Sciatic nerve (tissue), 2 donors: Measurements from ENCODE around the gene EML3. TPM values are rescaled to one million over a fixed set of nuclear protein-coding genes. Genes with fewer than 3 reads are reported as not detected.
"Not testable (repeated sequence)": the region's sequence is repeated elsewhere in the genome, so short reads cannot be mapped to it uniquely, and the experiment has no call there.

Experiments used
- ATAC-seq: fragments of 200-7000 bp; cut with Tn5 transposase; one replicate; pipeline ENCODE4 v1.9.1; 2020; ENCODE audit warnings: mild to moderate bottlenecking, moderate library complexity
- DNase-seq: peaks from one replicate; pipeline ENCODE4 v3.0.0-alpha.2; 2020; ENCODE audit warnings: low spot score
- intact Hi-C: fragments of 100-400 bp; cut with DNase I; formaldehyde crosslinking; loops from one replicate; pipeline ENCODE4 v1.14.2; 2022
- total RNA-seq: library from RNA; stranded (reverse); fragmentation: NEBNext Ultra II Directional; extraction: Animal tissue kit (Norgen Biotek cat#: 25700); gene quantifications from one replicate; pipeline ENCODE4 v1.2.1, GENCODE V29; 2021
- donor health status: DM: no; HTN: no; CAD: no.
- donor health status: DM: no; HTN: no; CAD: no.

EML3 gene, protein sequence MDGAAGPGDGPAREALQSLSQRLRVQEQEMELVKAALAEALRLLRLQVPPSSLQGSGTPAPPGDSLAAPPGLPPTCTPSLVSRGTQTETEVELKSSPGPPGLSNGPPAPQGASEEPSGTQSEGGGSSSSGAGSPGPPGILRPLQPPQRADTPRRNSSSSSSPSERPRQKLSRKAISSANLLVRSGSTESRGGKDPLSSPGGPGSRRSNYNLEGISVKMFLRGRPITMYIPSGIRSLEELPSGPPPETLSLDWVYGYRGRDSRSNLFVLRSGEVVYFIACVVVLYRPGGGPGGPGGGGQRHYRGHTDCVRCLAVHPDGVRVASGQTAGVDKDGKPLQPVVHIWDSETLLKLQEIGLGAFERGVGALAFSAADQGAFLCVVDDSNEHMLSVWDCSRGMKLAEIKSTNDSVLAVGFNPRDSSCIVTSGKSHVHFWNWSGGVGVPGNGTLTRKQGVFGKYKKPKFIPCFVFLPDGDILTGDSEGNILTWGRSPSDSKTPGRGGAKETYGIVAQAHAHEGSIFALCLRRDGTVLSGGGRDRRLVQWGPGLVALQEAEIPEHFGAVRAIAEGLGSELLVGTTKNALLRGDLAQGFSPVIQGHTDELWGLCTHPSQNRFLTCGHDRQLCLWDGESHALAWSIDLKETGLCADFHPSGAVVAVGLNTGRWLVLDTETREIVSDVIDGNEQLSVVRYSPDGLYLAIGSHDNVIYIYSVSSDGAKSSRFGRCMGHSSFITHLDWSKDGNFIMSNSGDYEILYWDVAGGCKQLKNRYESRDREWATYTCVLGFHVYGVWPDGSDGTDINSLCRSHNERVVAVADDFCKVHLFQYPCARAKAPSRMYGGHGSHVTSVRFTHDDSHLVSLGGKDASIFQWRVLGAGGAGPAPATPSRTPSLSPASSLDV
- 113 TPM for total RNA-seq

DNA sequence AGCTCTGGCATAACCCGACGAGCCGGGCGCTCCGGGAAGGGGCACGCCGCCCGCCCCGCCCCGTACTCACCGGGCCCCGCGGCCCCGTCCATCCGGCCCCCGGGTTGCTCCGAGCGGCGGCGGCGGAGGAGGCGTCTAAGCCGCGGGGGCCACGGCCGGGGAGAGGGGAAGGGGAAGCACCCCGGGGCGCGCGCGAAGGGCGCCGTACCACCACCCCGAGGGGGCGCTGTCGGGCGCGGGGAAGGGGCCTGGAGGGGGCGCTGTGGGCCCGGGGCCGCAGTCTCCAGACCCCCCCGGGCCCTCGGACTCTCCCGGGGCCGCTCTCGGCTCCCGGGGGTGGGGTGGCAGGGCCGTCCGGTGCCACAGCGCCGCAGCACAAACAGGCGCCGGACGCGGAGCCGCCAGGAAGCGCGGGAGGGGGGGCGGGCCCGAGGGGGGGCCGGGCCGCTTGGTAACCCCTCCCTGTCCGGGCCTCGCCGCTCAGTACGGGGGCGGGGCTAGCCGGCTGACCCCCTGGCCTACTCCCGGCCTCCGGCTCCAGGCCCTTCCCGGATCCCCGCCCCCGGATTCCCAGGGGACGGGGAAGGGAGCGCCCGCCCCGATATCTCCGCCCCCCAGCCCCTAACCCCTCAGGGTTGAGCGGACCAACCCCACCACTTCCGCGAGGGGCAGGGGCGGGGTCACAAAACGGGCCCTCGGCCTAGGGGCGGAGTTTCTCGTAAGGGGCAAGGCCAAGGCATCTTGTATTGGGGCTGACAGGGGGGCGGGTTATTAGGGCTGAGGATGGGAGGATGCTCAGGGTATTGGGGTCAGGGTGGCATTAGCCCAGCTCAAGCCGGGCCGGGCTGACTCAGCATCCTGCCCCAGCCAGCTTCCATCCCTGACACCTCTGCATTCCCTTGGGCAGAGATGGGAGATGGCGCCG is at the start of gene EML3, which contains the start of gene ROM1:
EML3 (minus strand) TSS at position 410 of the 925 bp plus-strand sequence; CDS start at position 92, 318 bp downstream.
ROM1 (plus strand) TSS at position 892 of the 925 bp plus-strand sequence; CDS start at position 917, 25 bp downstream.
- peak; percentile 96 for DNase-seq
- peak; percentile 90 for ATAC-seq
- intact Hi-C loops, result no loop called here

DNA sequence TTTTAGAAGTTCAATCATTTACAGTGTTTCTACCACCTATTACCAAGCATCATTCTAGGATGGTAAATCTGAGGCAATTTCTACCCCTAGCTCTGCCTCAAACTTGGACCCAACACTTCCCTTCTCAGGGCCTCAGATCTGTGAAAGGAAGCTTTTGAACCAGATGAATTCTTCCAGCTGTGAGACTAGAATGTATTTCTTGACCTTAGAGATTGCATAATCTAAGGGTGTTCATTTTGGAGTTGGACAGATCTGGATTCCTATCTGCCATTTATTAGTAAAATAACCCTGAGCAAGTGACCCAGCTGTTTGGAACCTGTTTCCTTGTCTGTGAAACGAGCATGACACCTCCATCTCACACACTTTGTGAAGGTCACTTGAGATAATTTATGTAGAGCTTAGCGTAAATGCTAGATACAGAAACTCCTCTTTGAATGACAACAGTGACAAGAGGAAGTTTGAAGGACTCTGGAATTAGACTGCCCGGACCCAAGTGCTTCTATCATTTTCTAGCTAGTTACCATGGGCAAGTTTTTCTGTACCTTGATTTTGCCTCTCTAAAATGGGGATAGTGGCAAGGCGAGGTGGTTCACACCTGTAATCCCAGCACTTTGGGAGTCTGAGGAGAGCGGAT is 44.3 kb upstream of the EML3 start:
- ATAC-seq, result no peak

DNA sequence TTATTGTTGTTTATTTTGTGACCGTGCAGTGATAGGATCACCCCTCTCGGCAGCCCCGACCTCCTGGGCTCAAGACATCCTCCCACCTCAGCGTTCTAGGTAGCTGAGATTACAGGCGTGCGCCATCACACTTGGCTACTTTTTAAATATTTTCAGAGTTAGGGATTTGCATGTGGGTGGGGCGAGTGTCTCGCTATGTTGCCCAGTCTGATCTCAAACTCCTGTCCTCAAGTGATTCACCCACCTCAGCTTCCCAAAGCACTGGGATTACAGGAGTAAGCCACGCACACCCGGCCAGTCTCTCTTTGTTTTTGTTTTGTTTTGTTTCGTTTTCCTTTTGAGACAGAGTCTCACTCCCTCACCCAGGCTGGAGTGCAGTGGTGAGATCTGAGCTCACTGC is 41.7 kb upstream of the EML3 start:
- intact Hi-C loops, result no loop called here
- no peak for DNase-seq
- ATAC-seq, result no peak

More for the DNA sequence above, 44.3 kb upstream of the EML3 start:
- intact Hi-C loops, result no loop called here
- DNase-seq, result no peak

DNA sequence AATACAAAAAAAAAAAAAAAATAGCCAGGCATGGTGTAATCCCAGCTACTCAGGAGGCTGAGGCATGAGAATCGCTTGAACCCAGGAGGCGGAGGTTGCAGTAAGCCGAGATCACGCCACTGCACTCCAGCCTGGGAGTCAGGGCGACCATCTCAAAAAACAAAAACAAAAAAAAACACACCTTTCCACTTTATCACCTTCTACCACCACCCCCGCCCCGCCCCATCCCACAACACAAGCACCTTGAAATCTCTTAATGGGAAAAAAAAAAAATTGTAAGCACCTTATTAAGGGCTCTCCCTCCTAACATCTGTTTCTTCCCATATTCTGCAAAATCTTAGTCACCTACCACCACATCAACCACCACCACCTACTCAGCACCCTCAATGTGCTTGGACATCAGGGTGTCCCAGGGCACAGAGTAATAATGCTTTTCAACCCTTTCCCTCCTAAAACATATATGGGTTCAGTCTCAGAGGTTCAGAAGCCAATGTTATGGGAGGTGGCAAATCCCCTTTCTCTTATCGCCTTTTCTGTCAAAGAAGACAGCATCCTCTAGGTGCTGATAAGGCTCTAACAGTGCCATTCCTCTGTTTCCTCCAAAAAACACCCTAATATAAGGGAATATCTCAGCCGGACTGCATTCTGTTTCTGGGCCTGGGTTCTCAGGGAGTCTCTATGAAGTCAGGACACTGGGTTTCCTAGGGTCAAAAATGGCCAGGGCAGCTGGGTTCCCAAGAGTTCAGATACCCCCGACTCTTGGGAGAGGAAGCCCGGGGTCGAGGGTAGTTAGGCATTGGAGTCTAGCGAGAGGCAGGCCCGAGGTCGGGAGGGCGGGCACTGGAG is 39.8 kb upstream of the EML3 start:
- no peak for DNase-seq
- intact Hi-C loops, result no loop called here
- ATAC-seq, result peak; percentile 3

DNA sequence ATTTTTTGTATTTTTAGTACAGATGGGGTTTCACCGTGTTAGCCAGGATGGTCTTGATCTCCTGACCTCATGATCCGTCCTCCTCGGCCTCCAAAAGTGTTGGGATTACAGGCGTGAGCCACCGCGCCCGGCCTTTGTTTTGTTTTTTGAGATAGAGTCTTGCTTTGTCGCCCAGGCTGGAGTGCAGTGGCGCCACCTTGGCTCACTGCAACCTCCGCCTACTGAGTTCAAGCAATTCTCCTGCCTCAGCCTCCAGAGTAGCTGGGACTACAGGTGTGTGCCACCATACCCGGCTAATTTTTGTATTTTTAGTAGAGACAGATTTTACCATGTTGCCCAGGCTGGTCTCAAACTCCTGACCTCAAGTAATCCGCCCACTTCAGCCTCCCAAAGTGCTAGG is 37.7 kb upstream of the EML3 start:
- intact Hi-C loops, DNase-seq, ATAC-seq: not testable (repeated sequence)

DNA sequence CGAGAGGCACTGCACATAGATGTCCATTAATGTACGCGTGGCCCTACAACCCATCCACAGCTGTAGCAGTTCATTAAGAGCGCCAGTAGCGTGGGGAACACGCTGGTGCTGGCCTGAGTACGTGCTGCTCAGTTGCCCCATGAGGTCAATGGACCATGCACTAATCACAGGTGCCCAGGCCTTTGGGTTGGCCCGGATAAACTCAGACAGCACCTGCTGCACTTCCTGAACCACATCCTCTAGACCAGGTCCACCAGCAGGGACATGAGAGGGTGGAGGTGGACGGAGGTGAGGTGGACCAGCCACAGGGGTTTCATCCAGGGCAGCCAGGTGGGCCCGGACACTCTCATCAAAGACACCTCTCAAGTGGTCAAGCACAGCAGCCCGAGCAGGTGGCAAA is 36.9 kb upstream of the EML3 start:
- intact Hi-C loops, result no loop called here
- ATAC-seq (no peak), DNase-seq (no peak)

- intact Hi-C loops, result no loop called here
- ATAC-seq, result no peak
- no peak for DNase-seq
These were observed 36.4 kb upstream of the EML3 start for GRCh38 chr11:62648967-62649364.

- ATAC-seq, result no peak
- intact Hi-C loops, result no loop called here
- DNase-seq, result no peak
These were observed 35.8 kb upstream of the EML3 start for GRCh38 chr11:62648185-62648966.

DNA sequence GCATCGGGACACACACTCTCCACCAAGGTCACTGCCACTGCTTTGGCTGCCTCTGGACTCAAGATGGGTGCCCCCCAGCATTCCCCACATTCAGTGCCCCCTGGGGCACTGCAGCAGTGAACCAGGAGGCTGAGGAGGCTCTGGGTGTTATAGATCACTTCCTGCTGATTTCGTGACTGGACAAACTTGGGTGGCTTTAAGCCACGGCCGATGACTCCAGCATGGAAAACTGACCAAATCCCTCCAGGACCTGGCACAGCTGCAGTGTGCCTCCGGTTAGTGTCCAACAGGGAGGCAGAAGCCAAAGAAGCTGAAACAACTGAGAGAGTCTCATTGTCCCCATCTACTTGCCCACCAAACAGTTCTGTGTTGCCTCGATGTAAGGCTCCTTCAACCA is 35.0 kb upstream of the EML3 start:
- no peak for DNase-seq
- no peak for ATAC-seq
- intact Hi-C loops, result no loop called here

DNA sequence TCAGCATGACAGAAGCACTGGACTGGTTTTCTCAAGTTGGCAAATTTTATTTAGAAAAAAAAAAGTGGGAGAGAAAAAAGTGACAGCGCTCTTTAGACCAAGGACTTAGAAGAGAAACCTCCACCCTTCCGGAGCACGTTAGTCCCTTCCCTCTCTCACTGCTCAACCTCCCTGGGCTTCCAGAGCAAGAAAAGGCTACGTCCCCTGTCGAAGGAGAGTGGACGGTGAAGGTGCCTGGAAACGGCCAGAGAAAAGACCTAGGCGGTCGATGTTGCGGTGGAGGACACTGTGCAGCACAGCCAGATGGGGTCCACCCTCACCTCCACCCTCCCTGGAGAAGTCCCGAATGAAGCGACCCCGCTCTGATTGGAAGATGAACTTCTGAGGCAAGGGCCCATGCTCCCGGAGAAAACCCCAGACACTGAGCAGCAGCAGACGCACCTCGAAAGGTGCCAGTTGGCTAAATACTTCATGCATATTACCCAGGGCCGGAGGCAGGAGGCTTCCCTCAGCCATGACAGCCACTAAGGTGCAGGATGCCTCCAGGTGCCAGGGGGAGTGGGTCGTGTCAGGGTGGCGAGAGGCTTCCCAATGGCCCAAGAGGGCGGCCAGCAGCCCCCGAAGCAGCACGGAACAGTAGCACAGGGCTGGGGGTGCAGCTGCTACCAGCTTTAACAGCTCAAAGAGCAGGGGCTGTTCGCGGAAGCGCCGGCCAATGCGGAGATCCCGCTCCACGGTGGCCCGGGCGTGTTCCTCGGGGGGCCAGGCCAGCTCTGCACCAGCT is 34.4 kb upstream of the EML3 start:
- ATAC-seq, result peak; percentile 2
- intact Hi-C loops, result no loop called here
- DNase-seq, result no peak

DNA sequence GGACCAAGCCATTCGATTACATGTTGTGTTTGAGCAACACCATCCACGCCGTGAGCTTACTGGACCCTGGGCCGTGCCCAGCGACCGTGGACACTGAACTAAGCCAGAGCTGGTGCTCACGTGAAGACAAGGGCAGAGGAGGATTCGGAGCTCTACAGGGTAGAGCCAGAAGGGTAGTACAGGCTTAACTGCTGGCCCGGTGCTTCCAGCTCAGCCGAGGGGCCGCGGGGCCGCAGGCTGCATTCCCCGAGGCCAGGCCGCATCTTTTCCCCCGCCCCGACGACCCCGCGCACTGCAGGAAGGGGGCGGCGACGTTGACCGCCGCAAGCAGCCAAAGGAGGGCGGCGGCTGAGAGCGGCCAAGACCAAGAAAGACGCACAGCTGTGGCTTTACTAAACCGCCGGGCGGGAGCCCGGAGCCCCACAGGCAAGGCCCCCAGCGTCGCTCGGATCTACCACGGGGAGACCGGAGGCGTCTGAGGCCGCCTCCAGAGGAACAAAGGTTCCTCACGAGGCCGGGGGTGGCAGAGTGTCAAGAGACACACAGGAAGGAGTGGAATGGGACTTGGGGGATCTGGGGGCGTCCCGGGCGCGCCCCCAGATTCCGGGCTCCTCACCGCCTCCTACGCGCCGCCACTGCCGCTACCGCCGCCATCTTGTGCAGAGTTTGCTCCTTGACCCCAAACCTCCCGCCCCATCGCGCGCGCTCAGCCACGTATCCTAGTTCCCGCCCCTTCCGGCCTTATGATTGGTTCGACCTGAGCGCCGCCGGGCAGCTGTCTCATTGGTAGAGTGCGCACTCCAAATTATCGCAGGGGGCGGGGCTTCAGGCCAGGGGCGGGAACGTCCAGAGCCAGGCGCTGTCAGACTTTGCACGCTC is 33.6 kb upstream of the EML3 start, which contains the start of gene GANAB:
GANAB (minus strand) TSS at position 668 of the 879 bp plus-strand sequence; CDS start at position 654, 14 bp downstream.
- intact Hi-C loops, result no loop called here
- ATAC-seq, result peak; percentile 99
- DNase-seq, result peak; percentile 100

- DNase-seq (no peak), ATAC-seq (no peak)
- intact Hi-C loops, result no loop called here
These were observed 33.0 kb upstream of the EML3 start for GRCh38 chr11:62645671-62645945.

DNA sequence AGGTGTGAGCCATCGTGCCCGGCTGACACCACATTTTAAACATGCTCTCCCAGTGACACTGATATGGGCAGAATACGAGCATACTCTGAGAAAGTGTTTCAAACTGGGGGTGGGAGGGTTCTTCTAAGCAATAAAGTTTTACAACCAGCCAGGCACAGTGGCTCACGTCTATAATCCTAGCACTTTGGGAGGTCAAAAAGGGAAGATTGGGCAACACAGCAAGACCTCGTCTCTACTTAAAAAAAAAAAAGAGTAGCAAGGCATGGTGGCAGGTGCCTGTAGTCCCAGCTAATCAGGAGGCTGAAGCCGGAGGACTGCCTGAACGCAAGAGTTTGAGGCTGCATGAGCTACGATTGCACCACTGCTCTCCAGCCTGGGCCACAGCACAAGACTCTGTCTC is 31.6 kb upstream of the EML3 start:
- DNase-seq (no peak), ATAC-seq (no peak)
- intact Hi-C loops, result no loop called here

DNA sequence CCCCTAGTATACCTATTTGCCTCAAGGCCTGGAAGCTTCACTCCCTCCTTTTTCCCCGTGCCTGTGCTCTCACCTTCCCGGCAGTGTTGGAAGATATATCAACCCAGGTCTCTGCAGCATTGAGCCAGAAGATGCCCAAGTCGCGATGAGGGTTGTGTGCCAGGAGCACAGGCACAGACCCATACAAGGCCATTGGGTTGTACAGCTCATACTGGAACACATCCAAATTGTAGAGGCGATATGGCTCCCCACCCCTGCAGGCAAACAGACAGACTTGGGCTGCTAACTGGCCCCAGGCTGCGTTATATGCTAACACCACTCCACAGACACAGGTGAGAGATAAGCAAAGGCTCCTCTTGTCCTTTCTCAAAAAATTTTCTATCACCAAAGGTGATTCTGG is 19.9 kb upstream of the EML3 start:
- ATAC-seq, result no peak
- intact Hi-C loops, result no loop called here

GRCh38 chr11:62627713-62628112 is 15.1 kb upstream of the EML3 start:
- no peak for DNase-seq
- intact Hi-C loops, result no loop called here
- ATAC-seq, result no peak

More for the DNA sequence above, 19.9 kb upstream of the EML3 start:
- DNase-seq, result no peak
